C4-2B (cell line): ENCODE measurements around the gene TIAM2.

ENCODE experiments used
- ZFX ChIP-seq: fragments of 450-650 bp; IDR thresholded peaks from 2 replicates; pipeline ENCODE4 v1.6.1; 2017
- TF ChIP-seq, protein P1 (sequence below): fragments of 450-650 bp; conservative IDR thresholded peaks from 2 replicates; pipeline ENCODE4 v1.5.1; 2017; ENCODE audit warnings: mild to moderate bottlenecking

DNA sequence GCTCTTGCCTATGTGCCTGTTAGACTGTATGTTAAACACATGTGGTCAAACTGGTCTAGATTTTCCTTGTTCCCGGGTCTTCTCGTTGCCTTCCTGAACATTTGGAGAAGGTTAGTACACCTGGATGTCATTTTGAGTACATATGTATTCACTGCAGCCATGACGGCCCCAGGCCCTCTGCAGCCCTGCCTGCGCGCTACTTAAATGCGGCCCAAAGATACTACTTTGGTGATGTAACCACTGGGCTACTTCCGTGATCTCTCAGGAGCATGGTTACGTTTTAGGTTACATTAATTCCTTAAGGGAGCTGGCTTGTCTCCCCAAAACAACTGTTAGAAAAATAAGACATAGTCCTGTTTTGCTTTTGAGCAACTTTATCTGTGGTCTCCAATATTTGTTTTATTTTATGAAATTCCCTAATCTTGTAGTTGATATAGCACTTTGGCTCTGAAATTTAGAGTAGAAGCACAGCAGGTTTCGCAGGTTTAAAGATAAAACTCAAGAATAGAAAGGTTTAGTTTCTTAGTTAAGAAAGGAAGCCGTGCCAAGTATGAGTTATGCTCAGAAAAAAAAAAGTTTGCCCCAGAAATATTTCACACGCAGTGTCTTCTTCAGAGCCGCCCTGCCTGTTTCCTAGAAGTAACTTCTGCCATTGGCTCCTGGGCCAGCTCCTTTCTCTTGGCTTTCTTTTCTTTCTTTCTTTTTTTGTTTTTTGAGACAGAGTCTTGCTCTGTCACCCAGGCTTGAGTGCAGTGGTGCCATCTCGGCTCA lies 38.1 kb downstream of the TIAM2 start:
- TF ChIP-seq, protein P1, sequence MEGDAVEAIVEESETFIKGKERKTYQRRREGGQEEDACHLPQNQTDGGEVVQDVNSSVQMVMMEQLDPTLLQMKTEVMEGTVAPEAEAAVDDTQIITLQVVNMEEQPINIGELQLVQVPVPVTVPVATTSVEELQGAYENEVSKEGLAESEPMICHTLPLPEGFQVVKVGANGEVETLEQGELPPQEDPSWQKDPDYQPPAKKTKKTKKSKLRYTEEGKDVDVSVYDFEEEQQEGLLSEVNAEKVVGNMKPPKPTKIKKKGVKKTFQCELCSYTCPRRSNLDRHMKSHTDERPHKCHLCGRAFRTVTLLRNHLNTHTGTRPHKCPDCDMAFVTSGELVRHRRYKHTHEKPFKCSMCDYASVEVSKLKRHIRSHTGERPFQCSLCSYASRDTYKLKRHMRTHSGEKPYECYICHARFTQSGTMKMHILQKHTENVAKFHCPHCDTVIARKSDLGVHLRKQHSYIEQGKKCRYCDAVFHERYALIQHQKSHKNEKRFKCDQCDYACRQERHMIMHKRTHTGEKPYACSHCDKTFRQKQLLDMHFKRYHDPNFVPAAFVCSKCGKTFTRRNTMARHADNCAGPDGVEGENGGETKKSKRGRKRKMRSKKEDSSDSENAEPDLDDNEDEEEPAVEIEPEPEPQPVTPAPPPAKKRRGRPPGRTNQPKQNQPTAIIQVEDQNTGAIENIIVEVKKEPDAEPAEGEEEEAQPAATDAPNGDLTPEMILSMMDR: no peak
- TF ChIP-seq ZFX: no peak
